Naive thymus-derived CD8-positive, alpha-beta T cell (primary cell): ENCODE results near the gene ATG16L2. TPM values are rescaled to one million over a fixed set of nuclear protein-coding genes. Genes with fewer than 3 reads are reported as not detected.
A peak's percentile ranks its signal among the peaks of the same experiment; 100 is the strongest.
"Not testable (repeated sequence)": the region's sequence is repeated elsewhere in the genome, so short reads cannot be mapped to it uniquely, and the experiment has no call there.

Experiments used
- ATAC-seq, 2 donors: fragments of 150-1000 bp; cut with Tn5 transposase in 1 of 2; sonication (Bioruptor Pico), chemical (Tn5 transposase) in 1 of 2; 1 replicate in 1 of 2; 2 replicates in 1 of 2; pipeline ENCODE4 v1.10.0; 2021; ENCODE audit warnings: mild to moderate bottlenecking in 2 of 2, moderate library complexity in 2 of 2
- POLR2A ChIA-PET: fragments of 350-600 bp; sonication (Branson Sonifier 250); formaldehyde crosslinking; loops from one replicate; lab custom pipeline; 2021; ENCODE audit warnings: antibody characterized with exemption; lab: Charles Lee
- DNase-seq, 10 donors: peaks; one replicate each; pipeline versions ENCODE4 v3.0.0 to v3.0.0-alpha.2; 2020 to 2022
- H3K27ac Mint-ChIP-seq, 10 donors: one replicate each; pipeline ENCODE4 v1.8.0; 2020 to 2022; ENCODE audit warnings: mild to moderate bottlenecking in 10 of 10, mixed read lengths in 10 of 10, moderate library complexity in 4 of 10, inconsistent platforms in 1 of 10
- H3K27me3 Mint-ChIP-seq, 5 donors: one replicate each; pipeline ENCODE4 v1.8.0; 2021 to 2022; ENCODE audit warnings: mixed read lengths in 5 of 5
- H3K36me3 Mint-ChIP-seq, 3 donors: one replicate each; pipeline ENCODE4 v1.8.0; 2020 to 2022; ENCODE audit warnings: mixed read lengths in 3 of 3, mild to moderate bottlenecking in 2 of 3, inconsistent platforms in 1 of 3
- H3K4me1 Mint-ChIP-seq, 4 donors: one replicate each; pipeline ENCODE4 v1.8.0; 2021 to 2022; ENCODE audit warnings: mixed read lengths in 4 of 4
- H3K4me3 Mint-ChIP-seq, 10 donors: one replicate each; pipeline ENCODE4 v1.8.0; 2020 to 2022; ENCODE audit warnings: mild to moderate bottlenecking in 10 of 10, mixed read lengths in 10 of 10, moderate library complexity in 6 of 10, inconsistent platforms in 1 of 10
- H3K9me3 Mint-ChIP-seq, 9 donors: one replicate each; pipeline ENCODE4 v1.8.0; 2020 to 2022; ENCODE audit warnings: mixed read lengths in 9 of 9, mild to moderate bottlenecking in 3 of 9, inconsistent platforms in 1 of 9, moderate library complexity in 1 of 9
- polyA plus RNA-seq, 3 donors: library from polyadenylated mRNA; unstranded; fragments of 300-500 nt; fragmentation: Illumina TruSeq; gene quantifications; one replicate each; pipeline ENCODE4 v1.2.3, GENCODE V29; 2021
- total RNA-seq, 8 experiments: library from RNA in 2 of 8; stranded (reverse) in 2 of 8; gene quantifications; one replicate each; pipeline ENCODE4 v1.2.3 and lab custom pipeline; 2021 to 2026

Gene ATG16L2
- total and polyA plus RNA-seq, 5 experiments from 2014 or later, result 9.9 to 157 (median 12.1) TPM

DNA sequence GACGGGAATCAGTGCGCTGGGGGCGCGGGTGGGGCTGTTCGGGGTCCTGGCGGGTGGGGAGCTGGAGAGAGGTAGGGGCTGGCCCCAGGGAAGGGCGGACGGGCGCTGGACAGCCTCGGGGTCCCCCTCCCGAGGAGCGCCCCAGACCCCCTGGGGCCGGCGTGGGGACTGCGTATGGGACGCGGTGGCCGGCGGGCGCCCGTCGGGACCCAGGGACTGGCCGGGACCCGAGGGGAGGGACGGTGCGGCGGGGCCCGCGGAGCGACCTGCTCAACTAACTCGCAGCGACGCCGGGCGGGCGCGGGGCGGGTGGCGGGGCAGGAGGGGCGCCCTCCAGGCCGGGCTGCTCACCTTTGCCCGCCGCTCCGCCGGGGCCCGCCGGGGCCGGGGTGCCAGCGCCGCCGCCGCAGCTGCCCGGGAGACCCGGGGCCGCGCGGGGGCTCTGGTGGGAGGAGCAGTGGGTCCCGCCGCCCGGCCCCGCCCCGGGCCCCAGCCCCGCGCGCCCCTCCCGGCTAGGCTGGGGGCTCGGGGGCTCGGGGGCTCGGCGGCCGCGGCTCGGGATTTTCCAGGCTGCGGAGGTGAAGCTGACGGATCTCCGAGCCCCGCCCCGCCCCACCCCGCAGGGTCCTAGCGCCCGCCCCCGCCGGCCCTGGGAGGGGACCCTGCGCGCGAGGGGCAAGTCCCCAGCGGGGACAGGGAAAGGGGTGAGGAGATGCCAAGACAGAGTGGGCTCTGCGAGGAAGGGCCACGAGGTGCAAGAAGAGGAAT lies 32.7 kb upstream of the ATG16L2 start:
- H3K4me3 Mint-ChIP-seq, result peak overlapping the region; percentile 76 to 88 (median 83)
- DNase-seq, result peak; percentile 33 to 76 (median 56)
- no peaks in the 10 kb centered on the region for H3K36me3 Mint-ChIP-seq
- H3K4me1 Mint-ChIP-seq, result peaks cover 14 to 32% (median 29%) of the 10 kb centered on the region in 4 donors
- no peaks in the 10 kb centered on the region for H3K9me3 Mint-ChIP-seq
- peak overlapping the region in 9 of 10 donors; percentile 43 to 90 (median 78) for H3K27ac Mint-ChIP-seq
- POLR2A ChIA-PET, result interaction anchor here (0.6 to 2.2 kb wide), 7 partner anchors 11 to 374 kb away, joined by 3 to 8 read pairs (median 5); partner anchors contain the start of genes ARAP1 and STARD10
- no peaks in the 10 kb centered on the region for H3K27me3 Mint-ChIP-seq
- peak; percentile 83 to 85 for ATAC-seq

DNA sequence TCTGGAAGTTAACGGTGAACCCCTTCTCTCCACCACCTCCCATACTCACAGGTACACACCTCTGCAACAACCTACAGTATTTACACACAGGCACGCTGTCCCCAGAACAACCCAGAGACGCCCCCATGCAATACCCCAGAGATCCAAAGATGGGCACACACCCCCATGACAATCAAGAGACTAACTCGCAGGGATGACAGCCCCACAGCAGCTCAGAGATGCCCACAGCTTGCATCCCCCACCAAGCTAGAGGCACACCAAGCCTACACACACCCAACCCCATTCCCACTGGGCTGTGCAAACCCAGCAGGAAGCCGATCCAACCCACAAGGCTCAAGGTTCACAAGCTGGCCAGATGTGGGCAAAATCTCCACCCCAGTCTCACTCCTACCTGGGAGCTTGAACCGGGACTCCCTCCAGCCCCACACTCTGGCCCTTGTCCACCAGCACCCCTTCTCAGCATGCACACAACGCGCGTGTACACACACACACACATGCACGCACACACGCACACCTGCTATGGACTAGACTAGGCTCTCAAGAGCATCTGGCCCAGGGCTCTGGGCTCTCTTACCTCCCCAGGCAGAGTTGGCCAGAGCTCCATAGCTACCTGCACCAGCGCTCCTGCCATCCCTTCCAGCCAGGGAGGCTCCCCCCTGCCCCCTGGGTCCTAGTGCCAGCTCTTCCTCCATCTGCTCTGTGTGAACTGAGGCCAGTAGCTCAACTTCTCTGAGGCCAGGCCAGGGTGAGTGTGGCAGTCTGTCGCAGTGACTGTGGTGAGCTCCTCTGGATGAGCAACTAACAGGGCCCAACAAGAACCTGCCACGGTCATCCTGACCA lies 31.9 kb upstream of the ATG16L2 start:
- POLR2A ChIA-PET, result interaction anchor here (0.6 to 2.2 kb wide), 5 partner anchors 10 to 374 kb away, joined by 3 to 8 read pairs (median 7); partner anchors contain the start of gene STARD10
- ATAC-seq (peak; percentile 45 to 54), DNase-seq (no peak)
- Mint-ChIP-seq H3K9me3 (no peaks in the 10 kb centered on the region), H3K4me1 (peaks cover 12 to 37% (median 30%) of the 10 kb centered on the region in 4 donors), H3K27me3 (no peaks in the 10 kb centered on the region), H3K4me3 (peak overlapping the region; percentile 76 to 88 (median 82)), H3K36me3 (no peaks in the 10 kb centered on the region), H3K27ac (peak overlapping the region in 9 of 10 donors; percentile 43 to 90 (median 78))

DNA sequence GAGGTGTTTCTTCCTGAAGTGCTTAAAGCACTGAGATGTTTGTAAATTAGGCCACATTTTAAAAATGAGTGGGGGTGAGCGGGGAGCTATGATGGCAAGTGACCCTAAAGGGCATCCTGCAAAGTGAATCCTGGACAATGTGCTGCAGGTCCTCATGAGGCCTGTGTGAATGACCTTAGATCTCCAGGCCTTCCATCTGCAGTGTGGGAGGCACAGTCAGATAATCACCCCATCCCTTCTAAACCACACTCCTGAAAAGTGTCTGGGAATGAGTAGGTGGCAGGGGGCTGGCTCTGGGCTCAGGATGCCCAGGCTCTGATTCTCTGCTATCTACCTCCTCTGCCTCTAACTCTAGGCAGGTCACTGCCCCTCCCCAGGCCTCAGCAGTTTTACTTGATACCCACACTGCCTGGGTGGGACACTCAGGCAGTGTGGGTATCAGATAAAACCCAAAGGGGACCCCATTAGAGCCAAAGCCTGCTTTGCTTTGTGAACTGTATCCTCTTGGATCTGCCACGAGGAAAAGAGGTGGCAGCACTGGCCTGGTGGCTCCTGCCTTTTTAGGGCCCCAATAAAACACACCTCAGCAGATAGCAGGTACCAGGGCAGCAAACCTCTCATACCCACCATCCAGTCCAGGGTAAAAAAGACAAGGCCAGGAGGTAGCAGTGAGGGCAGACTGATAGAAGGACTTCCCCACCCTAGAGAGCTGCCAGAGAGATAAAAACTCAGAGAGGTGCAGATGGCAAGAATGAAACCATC lies 30.9 kb upstream of the ATG16L2 start:
- Mint-ChIP-seq H3K4me1 (peaks cover 14 to 44% (median 36%) of the 10 kb centered on the region in 4 donors), H3K4me3 (peak overlapping the region in 9 of 10 donors; percentile 24 to 88 (median 81)), H3K36me3 (no peaks in the 10 kb centered on the region), H3K27ac (peak overlapping the region in 5 of 10 donors; percentile 63 to 80 (median 76)), H3K9me3 (no peaks in the 10 kb centered on the region), H3K27me3 (no peaks in the 10 kb centered on the region)
- DNase-seq (no peak), ATAC-seq (no peak)
- POLR2A ChIA-PET, result interaction anchor here (0.5 to 2.2 kb wide), 5 partner anchors 9 to 61 kb away, joined by 3 to 8 read pairs (median 7); partner anchors contain the start of gene STARD10

DNA sequence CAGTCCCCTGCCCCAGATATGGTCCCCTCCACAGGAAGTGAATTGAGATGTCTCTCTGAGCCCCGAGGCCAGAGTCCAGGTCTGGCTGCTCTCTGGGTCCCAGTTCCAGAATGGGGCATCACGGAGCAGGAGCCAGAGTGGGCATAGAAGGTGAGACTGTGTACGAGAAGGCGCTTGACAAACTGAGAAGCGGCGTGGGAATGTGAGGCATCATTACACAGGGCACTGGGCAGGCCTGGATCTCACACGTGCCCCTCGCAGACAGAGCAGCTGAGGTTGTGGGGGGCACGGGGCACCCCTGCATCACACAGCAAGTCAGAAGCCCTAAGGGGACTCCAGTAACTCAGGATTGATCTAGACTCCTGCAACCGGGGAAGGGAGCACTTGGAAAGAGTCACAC lies 29.5 kb upstream of the ATG16L2 start:
- Mint-ChIP-seq H3K27me3 (no peaks in the 10 kb centered on the region), H3K27ac (peak overlapping the region in 1 of 10 donors; percentile 57), H3K4me3 (peak overlapping the region in 1 of 10 donors; percentile 14), H3K4me1 (peaks cover 10 to 42% (median 34%) of the 10 kb centered on the region in 4 donors), H3K9me3 (no peaks in the 10 kb centered on the region), H3K36me3 (no peaks in the 10 kb centered on the region)
- DNase-seq, result no peak
- POLR2A ChIA-PET, result no interaction called here
- no peak for ATAC-seq

DNA sequence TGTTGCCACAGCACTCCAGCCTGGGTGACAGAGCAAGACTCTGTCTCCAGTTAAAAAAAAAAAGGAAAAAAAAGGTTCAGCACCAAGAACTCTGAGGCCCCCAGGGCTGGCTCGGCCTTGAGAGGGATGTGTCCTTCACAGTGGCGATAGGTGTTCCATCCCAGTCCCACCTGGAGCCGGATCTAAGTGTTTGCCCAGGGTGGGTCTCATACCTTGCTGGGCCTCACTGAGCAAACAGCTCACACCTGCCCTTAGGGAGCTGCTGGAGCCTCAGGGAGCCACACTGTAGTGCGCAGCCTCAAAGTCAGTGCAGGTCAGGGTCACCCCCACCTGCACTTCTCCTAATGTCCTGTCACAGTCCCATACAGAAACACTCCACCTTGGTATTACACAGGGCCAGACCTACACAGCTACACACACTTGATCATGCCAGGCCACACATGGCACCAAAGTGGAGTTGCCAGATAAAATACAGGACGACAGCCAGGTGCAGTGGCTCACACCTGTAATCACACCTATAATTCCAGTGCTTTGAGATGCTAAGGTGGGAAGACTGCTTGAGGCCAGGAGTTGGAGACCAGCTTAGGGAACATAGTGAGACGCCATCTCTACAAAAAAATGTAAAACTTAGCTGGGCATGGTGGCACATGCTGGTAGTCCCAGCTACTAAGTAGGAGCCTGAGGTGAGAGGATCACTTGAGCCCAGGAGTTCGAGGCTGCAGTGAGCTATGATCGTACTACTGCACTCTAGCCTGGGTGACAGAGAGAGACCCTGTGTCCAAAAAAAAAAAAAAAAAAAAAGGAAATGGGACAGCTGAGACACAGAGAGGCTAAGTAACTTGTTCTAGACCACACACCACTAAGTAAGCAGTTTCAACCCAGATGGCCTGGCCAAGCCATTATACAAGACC lies 27.7 kb upstream of the ATG16L2 start:
- ATAC-seq (no peak), DNase-seq (no peak)
- Mint-ChIP-seq H3K4me3 (peak overlapping the region in 1 of 10 donors; percentile 24), H3K4me1 (peaks cover 7 to 32% (median 29%) of the 10 kb centered on the region in 4 donors), H3K9me3 (no peaks in the 10 kb centered on the region), H3K36me3 (no peaks in the 10 kb centered on the region), H3K27ac (peak overlapping the region in 2 of 10 donors; percentile 23 to 32), H3K27me3 (no peaks in the 10 kb centered on the region)
- POLR2A ChIA-PET, result interaction anchor here (0.5 to 0.7 kb wide), 2 partner anchors 48 to 883 kb away, joined by 3 to 4 read pairs; no protein-coding TSS in a partner anchor

DNA sequence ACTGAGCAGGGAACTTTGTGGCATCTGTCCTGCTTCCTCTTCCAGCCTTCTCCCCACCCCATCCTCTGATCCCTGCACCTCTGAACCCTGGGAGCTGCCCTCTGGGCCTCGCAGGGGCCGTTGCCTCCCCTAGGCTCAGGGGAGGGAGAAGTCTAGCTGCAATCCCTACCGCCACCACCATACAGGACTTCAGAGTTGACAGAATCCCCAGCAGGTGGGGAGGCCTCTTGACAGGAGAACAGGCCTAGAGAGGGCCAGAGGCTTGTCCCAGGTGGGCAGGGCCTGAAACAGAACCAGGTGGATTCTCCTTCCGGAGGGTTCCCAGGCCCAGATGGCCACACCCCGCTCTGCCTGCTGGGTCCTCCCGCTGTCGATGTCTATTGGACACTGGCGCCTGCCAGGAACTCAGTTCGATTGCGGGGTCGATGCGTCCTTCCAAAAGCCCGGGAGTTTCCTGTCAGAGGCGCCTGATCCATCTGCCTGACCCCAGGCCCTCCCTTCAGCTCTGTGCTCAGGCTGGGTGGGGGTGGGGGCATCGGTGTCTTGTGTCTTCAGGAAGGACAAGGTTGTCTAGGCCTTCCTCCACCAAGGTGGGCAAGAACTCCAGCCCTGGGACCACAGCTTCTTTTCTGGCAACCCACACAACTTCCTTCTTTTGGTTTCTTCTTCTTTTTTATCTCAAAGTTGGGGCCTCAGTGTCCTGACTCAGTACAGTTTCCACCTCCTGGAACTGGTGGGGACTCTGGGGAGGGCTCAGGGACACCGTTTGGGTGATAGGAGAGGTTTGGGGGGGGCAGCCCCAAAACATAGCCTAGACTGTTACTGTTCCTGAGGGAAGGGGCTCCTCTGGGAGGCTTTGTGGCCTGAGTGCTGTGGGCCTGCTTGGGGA lies 26.8 kb upstream of the ATG16L2 start:
- no peak for DNase-seq
- POLR2A ChIA-PET, result interaction anchor here (0.6 kb wide), 1 partner anchor 1445 kb away, joined by 3 read pairs; no protein-coding TSS in a partner anchor
- peaks cover 4 to 28% (median 26%) of the 10 kb centered on the region in 4 donors for H3K4me1 Mint-ChIP-seq
- H3K27me3 Mint-ChIP-seq, result no peaks in the 10 kb centered on the region
- no peaks in the 10 kb centered on the region for H3K9me3 Mint-ChIP-seq
- peak overlapping the region in 6 of 10 donors; percentile 34 to 67 (median 62) for H3K27ac Mint-ChIP-seq
- ATAC-seq, result peak; percentile 56 to 62
- no peaks in the 10 kb centered on the region for H3K36me3 Mint-ChIP-seq
- peak overlapping the region in 1 of 10 donors; percentile 11 for H3K4me3 Mint-ChIP-seq

DNA sequence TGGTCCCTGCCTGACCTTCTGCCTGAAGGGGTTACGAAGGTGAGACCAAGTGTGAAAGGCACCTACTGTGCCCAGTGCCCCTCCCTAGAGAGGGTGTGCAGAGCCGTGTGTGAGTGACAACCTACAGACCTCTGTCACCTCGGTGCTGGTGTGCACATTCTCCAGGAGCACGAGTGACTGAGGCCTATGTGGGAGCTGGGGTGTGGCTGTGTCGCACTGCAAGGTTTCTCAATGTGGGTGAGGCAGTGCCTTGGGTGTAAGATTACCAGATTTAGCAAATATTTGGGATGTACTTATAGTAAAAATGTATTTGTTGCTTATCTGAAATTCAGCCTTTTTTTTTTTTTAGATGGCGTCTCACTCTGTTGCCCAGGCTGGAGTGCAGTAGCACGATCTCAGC lies 26.0 kb upstream of the ATG16L2 start:
- no peaks in the 10 kb centered on the region for H3K9me3 Mint-ChIP-seq
- H3K36me3 Mint-ChIP-seq, result no peaks in the 10 kb centered on the region
- H3K27ac Mint-ChIP-seq, result peak overlapping the region in 4 of 10 donors; percentile 51 to 72 (median 62)
- H3K27me3 Mint-ChIP-seq, result no peaks in the 10 kb centered on the region
- H3K4me3 Mint-ChIP-seq, result peak overlapping the region in 1 of 10 donors; percentile 41
- DNase-seq, result no peak
- ATAC-seq, result no peak
- POLR2A ChIA-PET, result interaction anchor here (0.6 kb wide), 1 partner anchor 1444 kb away, joined by 3 read pairs; no protein-coding TSS in a partner anchor
- peaks cover 4 to 30% (median 28%) of the 10 kb centered on the region in 4 donors for H3K4me1 Mint-ChIP-seq

DNA sequence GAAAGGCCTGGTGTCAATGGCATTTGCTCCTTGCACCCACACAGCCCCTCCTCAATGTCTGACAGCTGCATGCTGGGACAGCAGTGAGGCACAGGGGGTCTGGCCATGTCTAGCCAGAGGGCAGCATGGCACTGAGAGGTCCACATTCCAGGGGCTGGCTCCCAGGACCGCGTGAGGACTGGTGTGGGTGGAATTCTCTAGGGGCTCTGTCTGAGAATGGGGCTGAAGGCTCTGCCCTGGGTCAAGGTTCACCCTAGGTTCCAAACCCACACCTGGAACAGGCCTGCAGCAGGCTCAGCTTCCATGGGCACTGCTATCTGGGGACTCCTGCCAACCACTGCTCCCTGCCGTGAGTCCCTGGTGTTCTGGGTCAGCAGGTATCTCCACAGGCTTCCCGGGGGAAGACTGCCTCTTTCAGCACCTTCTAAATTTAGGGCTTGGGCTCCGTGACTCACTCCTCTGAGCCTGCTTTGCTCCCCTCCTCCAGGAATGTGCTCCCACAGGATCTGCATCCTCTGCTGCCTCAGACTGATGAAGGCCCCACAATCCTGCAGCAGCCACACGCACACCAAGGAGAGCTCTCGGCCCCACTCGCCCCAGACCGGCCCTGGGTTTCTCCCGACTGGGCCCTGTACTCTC lies 24.6 kb upstream of the ATG16L2 start:
- H3K9me3 Mint-ChIP-seq, result no peaks in the 10 kb centered on the region
- H3K36me3 Mint-ChIP-seq, result no peaks in the 10 kb centered on the region
- ATAC-seq, result no peak
- H3K4me1 Mint-ChIP-seq, result peaks cover 8 to 43% (median 40%) of the 10 kb centered on the region in 4 donors
- no peaks in the 10 kb centered on the region for H3K27me3 Mint-ChIP-seq
- POLR2A ChIA-PET, result interaction anchor here (0.7 kb wide), 1 partner anchor 32 kb away, joined by 3 read pairs; no protein-coding TSS in a partner anchor
- no peak for DNase-seq
- no peak overlapping the region for H3K4me3 Mint-ChIP-seq
- H3K27ac Mint-ChIP-seq, result peak overlapping the region in 1 of 10 donors; percentile 10

DNA sequence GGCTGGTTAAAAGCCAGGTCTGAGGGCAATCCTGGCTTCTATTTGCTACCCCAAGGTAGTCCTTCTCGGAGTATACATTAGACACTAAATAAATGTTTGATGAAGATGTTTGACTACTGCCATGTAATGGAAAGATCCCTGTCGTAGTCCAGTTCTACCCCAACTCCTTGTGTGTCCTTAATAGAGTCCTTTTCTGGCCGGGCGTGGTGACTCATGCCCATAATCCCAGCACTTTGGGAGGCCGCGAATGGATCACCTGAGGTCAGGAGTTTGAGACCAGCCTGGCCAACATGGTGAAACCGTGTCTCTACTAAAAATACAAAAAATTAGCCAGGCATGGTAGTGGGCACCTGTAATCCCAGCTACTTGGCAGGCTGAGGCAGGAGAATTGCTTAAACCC lies 23.0 kb upstream of the ATG16L2 start:
- not testable (repeated sequence) for H3K36me3 Mint-ChIP-seq, H3K4me3 Mint-ChIP-seq, DNase-seq, ATAC-seq, H3K9me3 Mint-ChIP-seq, H3K27me3 Mint-ChIP-seq
- peak overlapping the region in 4 of 10 donors; percentile 19 to 62 (median 48) for H3K27ac Mint-ChIP-seq
- POLR2A ChIA-PET, result interaction anchor here (0.7 to 4.0 kb wide), 3 partner anchors 18 to 44 kb away, joined by 3 to 41 read pairs (median 6); partner anchors contain the start of gene ATG16L2
- peaks cover 11 to 46% (median 43%) of the 10 kb centered on the region in 4 donors for H3K4me1 Mint-ChIP-seq
